ENCODE results near the gene CCL28. TPM values are rescaled to one million over a fixed set of nuclear protein-coding genes. Genes with fewer than 3 reads are reported as not detected.
"Not testable (repeated sequence)": the region's sequence is repeated elsewhere in the genome, so short reads cannot be mapped to it uniquely, and the experiment has no call there.

CCL28 gene
- total and polyA plus RNA-seq, 10 of the 15 experiments (the other 5 are each of a cell fraction or from before 2014, with no cell fraction given) = 1.5 to 7.5 (median 4.4) TPM

DNA sequence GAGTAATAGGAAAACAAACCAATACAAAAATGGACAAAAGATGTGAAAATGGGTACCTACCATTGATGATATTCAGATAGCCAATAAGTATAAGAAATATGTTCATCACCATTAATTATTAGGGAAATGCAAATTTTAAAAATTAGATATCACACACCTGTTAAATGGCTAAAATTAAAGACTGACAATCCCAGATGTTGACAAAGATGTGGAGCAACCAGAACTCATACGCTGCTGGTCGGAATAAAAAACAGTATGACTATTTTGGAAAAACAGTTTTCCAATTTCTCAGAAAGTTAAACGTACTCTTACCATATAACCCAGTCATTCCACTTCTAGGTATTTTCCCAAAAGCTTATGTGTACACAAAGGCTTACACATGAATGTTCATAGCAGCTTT lies 44.4 kb upstream of the CCL28 start:
- in situ Hi-C loops (cut with MboI) = no loop called here
- SMC1A ChIA-PET (ENCODE audit: uncharacterized antibody, unreplicated experiment) = interaction anchor here (1.2 kb wide), 1 partner anchor 9 kb away, joined by 3 read pairs; no protein-coding TSS in a partner anchor

DNA sequence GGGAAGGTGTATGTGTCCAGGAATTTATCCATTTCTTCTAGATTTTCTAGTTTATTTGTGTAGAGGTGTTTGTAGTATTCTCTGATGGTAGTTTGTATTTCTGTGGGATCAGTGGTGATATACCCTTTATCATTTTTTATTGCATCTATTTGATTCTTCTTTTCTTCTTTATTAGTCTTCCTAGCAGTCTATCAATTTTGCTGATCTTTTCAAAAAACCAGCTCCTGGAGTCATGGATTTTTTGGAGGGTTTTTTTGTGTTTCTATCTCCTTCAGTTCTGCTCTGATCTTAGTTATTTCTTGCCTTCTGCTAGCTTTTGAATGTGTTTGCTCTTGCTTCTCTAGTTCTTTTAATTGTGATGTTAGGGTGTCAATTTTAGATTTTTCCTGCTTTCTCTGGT lies 29.4 kb upstream of the CCL28 start:
- POLR2A ChIA-PET; H3K4me1 ChIP-seq (ENCODE audit: control insufficient read depth, insufficient read depth, low read length); CTCF ChIA-PET; intact Hi-C loops (cut with micrococcal nuclease; ENCODE audit: unreplicated experiment); H3K36me3 ChIP-seq (ENCODE audit: control insufficient read depth in 2 of 2, insufficient read depth in 2 of 2, low read length in 1 of 2); BruUV-seq (replicated peaks); FAIRE-seq; SMC1A ChIA-PET (ENCODE audit: uncharacterized antibody, unreplicated experiment); H3K9me3 ChIP-seq (replicated peaks; ENCODE audit: control insufficient read depth, insufficient read depth, low read length); RAD21 ChIA-PET (ENCODE audit: unreplicated experiment); H3K27me3 ChIP-seq (replicated peaks in 1 of 2; ENCODE audit: control insufficient read depth in 2 of 2, insufficient read depth in 2 of 2, low read length in 1 of 2); DNase-seq (ENCODE audit: low read depth, low spot score); H3K27ac ChIP-seq (ENCODE audit: control insufficient read depth, insufficient read depth); H2AFZ ChIP-seq (ENCODE audit: control insufficient read depth, low read depth, low read length); H3K4me3 ChIP-seq; H4K20me1 ChIP-seq (ENCODE audit: control insufficient read depth, insufficient read depth); ATAC-seq; H3K79me2 ChIP-seq (ENCODE audit: control insufficient read depth, insufficient read depth, low read length); H3K9ac ChIP-seq (ENCODE audit: control insufficient read depth, insufficient read depth, low read length); H3K4me2 ChIP-seq (ENCODE audit: control insufficient read depth, insufficient read depth); in situ Hi-C loops (cut with MboI): not testable (repeated sequence)

More for the DNA sequence above, 44.4 kb upstream of the CCL28 start:
- H2AFZ ChIP-seq (ENCODE audit: control insufficient read depth, low read depth, low read length) = no peak overlapping the region
- peaks cover 0 to 4% of the 10 kb centered on the region in 2 experiments; a peak in 2 of 4 replicates for H3K36me3 ChIP-seq (ENCODE audit: control insufficient read depth in 2 of 2, insufficient read depth in 2 of 2, low read length in 1 of 2)
- ChIA-PET RAD21 (ENCODE audit: unreplicated experiment) (no interaction called here), CTCF (no interaction called here), POLR2A (no interaction called here)
- H3K79me2 ChIP-seq (ENCODE audit: control insufficient read depth, insufficient read depth, low read length) = no peaks in the 10 kb centered on the region
- H3K9me3 ChIP-seq (replicated peaks; ENCODE audit: control insufficient read depth, insufficient read depth, low read length) = no peaks in the 10 kb centered on the region; the same call in 2 of the 3 replicates
- H3K9ac ChIP-seq (ENCODE audit: control insufficient read depth, insufficient read depth, low read length) = no peak overlapping the region
- H3K4me3 ChIP-seq = no peak overlapping the region
- DNase-seq (ENCODE audit: low read depth, low spot score) = no peak
- H3K27ac ChIP-seq (ENCODE audit: control insufficient read depth, insufficient read depth) = no peak overlapping the region
- TF ChIP-seq PAX5 (IDR thresholded peaks at IDR 0.05; ENCODE audit: borderline replicate concordance, low read depth, low read length) (no peak), CBX5 (IDR thresholded peaks at IDR 0.05; ENCODE audit: low read depth) (no peak), ESRRA (IDR thresholded peaks at IDR 0.05; ENCODE audit: low read length) (no peak), RAD21 (IDR thresholded peaks at IDR 0.05; ENCODE audit: insufficient read depth, low read depth, low read length) (no peak), HDAC6 (IDR thresholded peaks at IDR 0.05; ENCODE audit: unreplicated experiment) (no peak), PAX8 (IDR thresholded peaks at IDR 0.05) (no peak), ASH2L (IDR thresholded peaks at IDR 0.05; ENCODE audit: borderline replicate concordance, low read depth) (no peak)
- intact Hi-C loops (cut with micrococcal nuclease; ENCODE audit: unreplicated experiment) = no loop called here
- WGBS (ENCODE audit: insufficient coverage, insufficient replicate concordance, low lambda C conversion rate, missing lambda C conversion rate) = 100% methylated on average over 3 of the region's 3 CpGs
- no TSS peak for BruUV-seq (replicated peaks)
- H3K4me1 ChIP-seq (ENCODE audit: control insufficient read depth, insufficient read depth, low read length) = no peaks in the 10 kb centered on the region
- no peak for FAIRE-seq
- H3K4me2 ChIP-seq (ENCODE audit: control insufficient read depth, insufficient read depth) = no peak overlapping the region
- no peaks in the 10 kb centered on the region for H4K20me1 ChIP-seq (ENCODE audit: control insufficient read depth, insufficient read depth)
- no peak for ATAC-seq
- no peaks in the 10 kb centered on the region for H3K27me3 ChIP-seq (replicated peaks in 1 of 2; ENCODE audit: control insufficient read depth in 2 of 2, insufficient read depth in 2 of 2, low read length in 1 of 2)
